ENCODE measurements around the gene ZNF687. TPM values are rescaled to one million over a fixed set of nuclear protein-coding genes. Genes with fewer than 3 reads are reported as not detected.
A peak's percentile ranks its signal among the peaks of the same experiment; 100 is the strongest.
"Not testable (repeated sequence)": the region's sequence is repeated elsewhere in the genome, so short reads cannot be mapped to it uniquely, and the experiment has no call there.

The ZNF687 gene
- total RNA-seq, 1 experiment from 2014 or later, result 33.3 TPM

DNA sequence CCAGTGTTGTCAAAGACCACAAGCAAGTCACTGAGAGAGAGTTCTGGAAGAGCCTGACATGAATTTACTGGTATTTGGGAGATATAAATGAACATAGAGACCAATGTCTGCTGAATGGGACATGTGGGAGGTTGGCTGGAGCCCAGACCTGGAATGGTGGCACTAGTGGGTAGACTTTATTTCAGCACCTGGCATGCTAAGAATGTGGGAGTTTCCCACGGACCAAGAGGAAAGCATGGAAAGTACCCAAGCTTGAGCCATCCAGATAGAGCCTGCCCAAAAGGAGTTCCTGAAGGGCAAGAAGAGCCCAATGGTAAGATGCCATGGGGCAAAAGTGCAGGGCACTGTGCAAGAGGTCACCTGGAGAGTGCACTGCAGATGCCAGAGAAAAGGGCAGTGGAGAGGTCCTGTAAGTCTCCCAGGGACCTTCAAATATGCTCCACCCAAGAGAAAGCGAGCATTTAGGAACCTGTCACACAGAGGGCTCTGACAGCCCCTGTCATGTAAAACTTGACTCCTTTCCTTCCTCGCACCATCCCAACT is 8.1 kb upstream of the ZNF687 start:
- BruUV-seq (replicated peaks), result no TSS peak
- Histone ChIP-seq H3K36me3 (ENCODE audit: control insufficient read depth, insufficient read depth, low read length) (no peaks in the 10 kb centered on the region), H3K27ac (ENCODE audit: low read length) (no peak overlapping the region), H3K27me3 (ENCODE audit: control insufficient read depth, insufficient read depth, low read length) (no peaks in the 10 kb centered on the region), H3K4me3 (ENCODE audit: low read depth in 2 of 2, low read length in 2 of 2) (no peak overlapping the region), H3K9me3 (ENCODE audit: control insufficient read depth, insufficient read depth, low read depth, low read length) (no peaks in the 10 kb centered on the region), H3K4me1 (ENCODE audit: control insufficient read depth, insufficient read depth, low read length) (no peaks in the 10 kb centered on the region)
- CTCF ChIA-PET, result no interaction called here
- POLR2A ChIA-PET, result no interaction called here
- TF ChIP-seq SIN3A (IDR thresholded peaks at IDR 0.05; ENCODE audit: borderline replicate concordance, insufficient read depth, low read depth, low read length) (no peak), TCF7L2 (IDR thresholded peaks at IDR 0.05; ENCODE audit: low read depth, low read length) (no peak), POLR2AphosphoS5 (IDR thresholded peaks at IDR 0.05; ENCODE audit: low read depth, low read length) (no peak)
- TF ChIP-seq, protein P1, sequence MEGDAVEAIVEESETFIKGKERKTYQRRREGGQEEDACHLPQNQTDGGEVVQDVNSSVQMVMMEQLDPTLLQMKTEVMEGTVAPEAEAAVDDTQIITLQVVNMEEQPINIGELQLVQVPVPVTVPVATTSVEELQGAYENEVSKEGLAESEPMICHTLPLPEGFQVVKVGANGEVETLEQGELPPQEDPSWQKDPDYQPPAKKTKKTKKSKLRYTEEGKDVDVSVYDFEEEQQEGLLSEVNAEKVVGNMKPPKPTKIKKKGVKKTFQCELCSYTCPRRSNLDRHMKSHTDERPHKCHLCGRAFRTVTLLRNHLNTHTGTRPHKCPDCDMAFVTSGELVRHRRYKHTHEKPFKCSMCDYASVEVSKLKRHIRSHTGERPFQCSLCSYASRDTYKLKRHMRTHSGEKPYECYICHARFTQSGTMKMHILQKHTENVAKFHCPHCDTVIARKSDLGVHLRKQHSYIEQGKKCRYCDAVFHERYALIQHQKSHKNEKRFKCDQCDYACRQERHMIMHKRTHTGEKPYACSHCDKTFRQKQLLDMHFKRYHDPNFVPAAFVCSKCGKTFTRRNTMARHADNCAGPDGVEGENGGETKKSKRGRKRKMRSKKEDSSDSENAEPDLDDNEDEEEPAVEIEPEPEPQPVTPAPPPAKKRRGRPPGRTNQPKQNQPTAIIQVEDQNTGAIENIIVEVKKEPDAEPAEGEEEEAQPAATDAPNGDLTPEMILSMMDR (IDR thresholded peaks at IDR 0.05), result no peak
- TF ChIP-seq, protein P2, sequence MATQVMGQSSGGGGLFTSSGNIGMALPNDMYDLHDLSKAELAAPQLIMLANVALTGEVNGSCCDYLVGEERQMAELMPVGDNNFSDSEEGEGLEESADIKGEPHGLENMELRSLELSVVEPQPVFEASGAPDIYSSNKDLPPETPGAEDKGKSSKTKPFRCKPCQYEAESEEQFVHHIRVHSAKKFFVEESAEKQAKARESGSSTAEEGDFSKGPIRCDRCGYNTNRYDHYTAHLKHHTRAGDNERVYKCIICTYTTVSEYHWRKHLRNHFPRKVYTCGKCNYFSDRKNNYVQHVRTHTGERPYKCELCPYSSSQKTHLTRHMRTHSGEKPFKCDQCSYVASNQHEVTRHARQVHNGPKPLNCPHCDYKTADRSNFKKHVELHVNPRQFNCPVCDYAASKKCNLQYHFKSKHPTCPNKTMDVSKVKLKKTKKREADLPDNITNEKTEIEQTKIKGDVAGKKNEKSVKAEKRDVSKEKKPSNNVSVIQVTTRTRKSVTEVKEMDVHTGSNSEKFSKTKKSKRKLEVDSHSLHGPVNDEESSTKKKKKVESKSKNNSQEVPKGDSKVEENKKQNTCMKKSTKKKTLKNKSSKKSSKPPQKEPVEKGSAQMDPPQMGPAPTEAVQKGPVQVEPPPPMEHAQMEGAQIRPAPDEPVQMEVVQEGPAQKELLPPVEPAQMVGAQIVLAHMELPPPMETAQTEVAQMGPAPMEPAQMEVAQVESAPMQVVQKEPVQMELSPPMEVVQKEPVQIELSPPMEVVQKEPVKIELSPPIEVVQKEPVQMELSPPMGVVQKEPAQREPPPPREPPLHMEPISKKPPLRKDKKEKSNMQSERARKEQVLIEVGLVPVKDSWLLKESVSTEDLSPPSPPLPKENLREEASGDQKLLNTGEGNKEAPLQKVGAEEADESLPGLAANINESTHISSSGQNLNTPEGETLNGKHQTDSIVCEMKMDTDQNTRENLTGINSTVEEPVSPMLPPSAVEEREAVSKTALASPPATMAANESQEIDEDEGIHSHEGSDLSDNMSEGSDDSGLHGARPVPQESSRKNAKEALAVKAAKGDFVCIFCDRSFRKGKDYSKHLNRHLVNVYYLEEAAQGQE (IDR thresholded peaks at IDR 0.05; ENCODE audit: insufficient read depth in 1 of 2, low read depth in 2 of 2, low read length in 1 of 2), result no peak
- DNase-seq (ENCODE audit: low read depth, low spot score) (no peak), ATAC-seq (peak; percentile 54; the same call in 1 of the 2 replicates)
- in situ Hi-C loops (cut with HindIII; ENCODE audit: low pct_unique_long_range_greater_than_20kb, low sequenced_read_pairs), result no loop called here
- intact Hi-C loops (cut with micrococcal nuclease; ENCODE audit: unreplicated experiment), result no loop called here

DNA sequence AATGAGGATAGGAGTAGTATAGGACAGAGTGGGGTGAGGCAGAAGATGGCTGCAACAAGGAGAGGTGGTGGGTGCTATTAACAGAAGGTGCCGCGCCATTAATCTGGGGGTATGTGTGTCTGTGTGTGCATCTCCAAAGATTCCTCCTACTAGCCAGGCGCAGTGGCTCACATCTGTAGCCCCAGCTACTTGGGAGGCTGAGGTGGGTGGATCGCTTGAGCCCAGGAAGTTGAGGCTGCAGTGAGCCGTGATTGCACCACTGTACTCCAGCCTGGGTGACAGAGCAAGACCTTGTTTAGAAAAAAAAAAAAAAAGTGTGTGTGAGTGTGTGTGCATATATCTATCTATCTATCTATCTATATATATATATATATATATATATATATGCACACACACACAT is 6.8 kb upstream of the ZNF687 start:
- not testable (repeated sequence) for H3K27me3 ChIP-seq (ENCODE audit: control insufficient read depth, insufficient read depth, low read length); H3K4me1 ChIP-seq (ENCODE audit: control insufficient read depth, insufficient read depth, low read length)

DNA sequence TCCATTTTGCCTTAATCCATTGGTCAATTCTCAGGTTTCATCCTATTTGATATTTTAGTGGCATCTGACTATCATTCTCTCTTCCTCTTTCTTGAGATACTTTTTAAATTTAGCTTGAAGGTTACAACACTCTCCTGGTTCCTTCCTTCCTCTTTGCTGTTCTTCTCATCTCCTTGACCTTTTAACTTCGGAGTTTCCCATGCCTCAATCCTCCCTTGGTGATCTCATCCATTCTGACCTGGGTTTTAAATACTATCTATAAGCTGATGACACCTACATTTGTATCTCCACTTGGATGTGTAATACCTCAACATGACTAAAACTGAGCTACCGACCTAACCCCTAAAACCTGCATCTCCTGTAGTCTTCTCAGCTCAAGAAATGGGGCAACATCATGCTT is 4.8 kb upstream of the ZNF687 start:
- ChIA-PET POLR2A (no interaction called here), CTCF (no interaction called here)
- no peaks in the 10 kb centered on the region for H3K27me3 ChIP-seq (ENCODE audit: control insufficient read depth, insufficient read depth, low read length)
- no peaks in the 10 kb centered on the region; the same call in 1 of the 2 replicates for H3K36me3 ChIP-seq (ENCODE audit: control insufficient read depth, insufficient read depth, low read length)
- in situ Hi-C loops (cut with HindIII; ENCODE audit: low pct_unique_long_range_greater_than_20kb, low sequenced_read_pairs), result no loop called here
- no peak for ATAC-seq
- TF ChIP-seq SIN3A (IDR thresholded peaks at IDR 0.05; ENCODE audit: borderline replicate concordance, insufficient read depth, low read depth, low read length) (no peak), TCF7L2 (IDR thresholded peaks at IDR 0.05; ENCODE audit: low read depth, low read length) (no peak), POLR2AphosphoS5 (IDR thresholded peaks at IDR 0.05; ENCODE audit: low read depth, low read length) (no peak)
- TF ChIP-seq, protein P1 (IDR thresholded peaks at IDR 0.05), result no peak
- TF ChIP-seq, protein P2 (IDR thresholded peaks at IDR 0.05; ENCODE audit: insufficient read depth in 1 of 2, low read depth in 2 of 2, low read length in 1 of 2), result no peak
- BruUV-seq (replicated peaks), result no TSS peak
- intact Hi-C loops (cut with micrococcal nuclease; ENCODE audit: unreplicated experiment), result no loop called here
- H3K4me1 ChIP-seq (ENCODE audit: control insufficient read depth, insufficient read depth, low read length), result peaks cover 4% of the 10 kb centered on the region
- no peak for DNase-seq (ENCODE audit: low read depth, low spot score)
- H3K9me3 ChIP-seq (ENCODE audit: control insufficient read depth, insufficient read depth, low read depth, low read length), result no peaks in the 10 kb centered on the region
- H3K27ac ChIP-seq (ENCODE audit: low read length), result no peak overlapping the region
- H3K4me3 ChIP-seq (ENCODE audit: low read depth in 2 of 2, low read length in 2 of 2), result no peak overlapping the region

More for the DNA sequence above, 6.8 kb upstream of the ZNF687 start:
- CTCF ChIA-PET; H3K4me3 ChIP-seq (ENCODE audit: low read depth in 2 of 2, low read length in 2 of 2); ATAC-seq; H3K27ac ChIP-seq (ENCODE audit: low read length); BruUV-seq (replicated peaks); in situ Hi-C loops (cut with HindIII; ENCODE audit: low pct_unique_long_range_greater_than_20kb, low sequenced_read_pairs); DNase-seq (ENCODE audit: low read depth, low spot score); H3K36me3 ChIP-seq (ENCODE audit: control insufficient read depth, insufficient read depth, low read length); H3K9me3 ChIP-seq (ENCODE audit: control insufficient read depth, insufficient read depth, low read depth, low read length); intact Hi-C loops (cut with micrococcal nuclease; ENCODE audit: unreplicated experiment); POLR2A ChIA-PET: not testable (repeated sequence)

All from Panc1 (cell line).